Stimulated activated CD8-positive, alpha-beta memory T cell treated with anti-CD3 and anti-CD28 coated beads, Interleukin-7, amount 100 ng/mL, for 24 hours (primary cell): ENCODE results near the gene SGCD.

Experiments
- DNase-seq: peaks from one replicate; pipeline ENCODE4 v3.0.0-alpha.2; 2020; ENCODE audit warnings: low read depth

Gene SGCD

DNA sequence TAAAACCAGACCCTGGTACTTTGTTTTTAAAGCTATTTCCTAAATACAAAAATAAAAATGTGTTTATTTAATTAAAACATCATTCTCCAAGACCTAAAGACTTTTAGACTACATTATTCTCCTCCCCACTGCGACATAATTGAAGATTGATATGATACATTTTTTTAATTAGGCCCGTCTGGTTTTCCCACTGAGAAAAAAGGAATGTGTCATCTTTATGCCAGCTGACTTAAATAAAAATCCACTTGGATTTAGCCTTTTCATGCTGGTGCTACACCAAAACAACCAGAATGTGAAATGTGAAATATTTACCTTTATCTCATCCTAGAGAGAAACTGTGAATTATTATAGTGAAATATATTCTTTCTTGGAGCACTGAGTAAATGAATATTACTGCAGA is 367.6 kb downstream of the SGCD start:
- no peak for DNase-seq

DNA sequence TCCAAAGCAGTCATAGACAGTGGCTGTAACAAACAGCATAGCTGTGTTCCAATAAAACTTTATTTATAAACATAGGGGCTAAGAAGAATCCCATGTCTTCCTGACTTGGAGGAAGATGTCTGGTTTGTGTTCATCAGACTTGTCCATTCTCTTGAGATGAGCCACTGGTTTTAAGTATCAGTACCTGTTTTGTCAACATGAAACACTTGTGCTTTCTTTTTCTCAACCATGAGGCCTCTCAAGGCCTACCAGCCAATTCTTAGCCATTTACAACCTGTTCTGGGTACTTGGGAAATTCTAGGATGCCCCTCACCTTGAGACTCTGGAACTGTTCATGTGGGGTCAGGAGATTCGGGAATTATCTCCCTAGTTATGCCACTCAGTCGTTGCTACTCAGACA is 368.8 kb downstream of the SGCD start:
- DNase-seq: no peak

DNA sequence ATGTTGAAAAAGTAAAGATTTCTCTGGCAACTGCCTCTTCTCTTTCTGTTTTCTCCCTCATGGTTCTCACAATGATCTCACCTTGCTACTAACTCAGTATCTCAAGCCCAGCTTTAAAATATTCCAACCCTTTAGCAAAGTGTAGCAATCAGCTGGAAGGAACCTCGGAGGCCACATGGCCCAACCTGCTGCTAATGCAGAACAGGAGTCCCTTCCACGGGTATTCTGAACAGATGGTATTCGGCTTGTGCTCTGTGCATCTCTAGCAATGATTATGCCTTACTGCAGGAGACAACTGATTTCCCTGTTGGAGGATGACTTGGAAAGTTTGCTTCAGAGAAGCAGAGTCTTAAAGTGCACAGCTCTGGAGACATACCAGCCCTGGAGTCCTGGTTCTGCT is 371.4 kb downstream of the SGCD start:
- no peak for DNase-seq

DNA sequence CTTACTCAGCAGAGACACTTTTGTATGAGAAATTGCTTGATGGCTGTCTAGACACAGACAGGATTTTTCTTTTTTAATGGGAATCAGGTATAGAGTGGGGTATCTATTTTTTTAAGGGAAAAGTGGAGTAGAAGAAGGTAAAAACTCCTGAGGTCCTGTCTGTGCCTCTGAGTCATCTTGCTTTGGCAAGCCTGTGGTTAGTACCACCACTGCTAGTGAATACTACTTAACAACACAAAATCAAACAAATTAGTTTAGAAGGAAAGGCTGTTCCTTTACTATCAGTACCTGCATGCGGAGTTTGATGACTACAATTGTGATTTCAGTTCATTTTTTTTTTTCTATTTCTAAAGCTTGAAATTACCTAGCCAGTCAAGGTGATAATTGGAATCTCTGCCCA is 372.2 kb downstream of the SGCD start:
- no peak for DNase-seq

DNA sequence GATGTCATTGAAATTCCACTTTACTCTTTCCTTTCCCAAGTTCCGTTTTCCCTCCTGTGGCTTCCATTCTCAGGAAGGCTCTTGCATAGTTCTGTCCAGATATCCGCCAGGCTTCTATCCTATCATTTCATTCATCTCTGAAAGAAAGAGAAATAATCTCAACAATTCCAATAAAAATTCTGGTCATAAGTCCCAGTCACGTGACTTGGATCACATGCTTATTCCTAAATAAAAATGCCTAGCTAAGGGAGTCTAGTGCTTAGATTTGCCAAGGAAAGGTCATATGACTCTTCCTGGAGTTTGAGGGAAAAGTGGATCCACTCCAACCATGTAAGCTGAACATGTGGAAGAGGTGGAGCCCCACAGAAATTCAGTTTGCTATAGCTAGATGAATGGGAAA is 377.2 kb downstream of the SGCD start:
- no peak for DNase-seq

DNA sequence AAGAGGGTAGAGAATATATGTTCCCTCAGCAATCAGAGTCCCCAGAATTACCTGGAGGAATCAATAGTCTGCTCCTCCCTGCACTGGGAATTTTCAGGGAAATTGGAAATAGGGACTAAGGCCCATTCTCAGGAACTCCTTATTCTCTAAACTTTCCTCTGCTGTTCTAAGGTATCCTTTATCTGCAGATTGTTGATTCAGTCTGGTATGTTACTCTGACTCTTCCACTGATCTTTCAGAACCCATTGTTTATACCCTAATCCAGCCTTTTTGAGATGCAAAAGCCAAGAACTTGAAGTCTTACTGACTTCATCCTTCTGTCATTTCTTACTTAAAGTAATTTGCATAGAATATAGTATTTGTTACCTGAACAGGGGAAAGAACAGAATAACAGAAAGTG is 379.7 kb downstream of the SGCD start:
- DNase-seq: no peak

DNA sequence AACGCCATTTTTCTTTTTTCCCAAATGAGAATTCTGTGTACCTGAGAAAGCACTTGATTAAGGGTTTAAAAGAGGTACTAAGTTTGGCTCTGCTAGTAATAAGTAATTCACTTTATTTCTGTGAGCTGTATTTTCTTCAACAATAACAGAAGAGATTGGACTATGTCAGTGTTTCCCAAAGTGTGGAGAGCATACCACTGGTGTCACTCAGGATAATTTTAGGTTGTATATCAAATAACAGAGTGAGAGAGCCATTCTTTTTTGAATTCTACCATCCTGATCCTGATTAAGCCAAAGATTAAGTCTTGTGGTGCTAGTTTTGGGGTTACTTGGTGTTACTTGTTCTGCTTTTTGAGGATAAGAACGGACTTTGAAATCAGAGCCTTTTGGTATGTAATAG is 380.8 kb downstream of the SGCD start:
- no peak for DNase-seq

DNA sequence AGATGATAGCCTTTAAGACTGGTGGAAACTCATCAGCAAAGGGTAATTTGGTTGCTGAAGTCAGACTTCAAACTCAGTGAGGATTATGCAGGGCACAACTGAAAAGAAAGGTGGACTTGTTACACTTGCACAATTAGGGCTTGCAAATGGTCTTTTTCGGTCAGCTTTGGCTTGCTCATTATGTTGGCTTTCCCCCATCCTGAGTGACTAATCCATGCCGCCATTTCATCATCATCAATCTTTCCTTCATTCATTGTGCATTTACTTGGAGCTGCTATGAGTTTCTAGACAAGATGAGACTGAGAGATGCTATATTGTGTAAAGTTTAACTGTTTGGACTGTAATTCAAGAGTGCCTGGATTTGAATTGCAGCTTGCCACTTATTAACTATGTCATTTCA is 388.3 kb downstream of the SGCD start:
- no peak for DNase-seq

DNA sequence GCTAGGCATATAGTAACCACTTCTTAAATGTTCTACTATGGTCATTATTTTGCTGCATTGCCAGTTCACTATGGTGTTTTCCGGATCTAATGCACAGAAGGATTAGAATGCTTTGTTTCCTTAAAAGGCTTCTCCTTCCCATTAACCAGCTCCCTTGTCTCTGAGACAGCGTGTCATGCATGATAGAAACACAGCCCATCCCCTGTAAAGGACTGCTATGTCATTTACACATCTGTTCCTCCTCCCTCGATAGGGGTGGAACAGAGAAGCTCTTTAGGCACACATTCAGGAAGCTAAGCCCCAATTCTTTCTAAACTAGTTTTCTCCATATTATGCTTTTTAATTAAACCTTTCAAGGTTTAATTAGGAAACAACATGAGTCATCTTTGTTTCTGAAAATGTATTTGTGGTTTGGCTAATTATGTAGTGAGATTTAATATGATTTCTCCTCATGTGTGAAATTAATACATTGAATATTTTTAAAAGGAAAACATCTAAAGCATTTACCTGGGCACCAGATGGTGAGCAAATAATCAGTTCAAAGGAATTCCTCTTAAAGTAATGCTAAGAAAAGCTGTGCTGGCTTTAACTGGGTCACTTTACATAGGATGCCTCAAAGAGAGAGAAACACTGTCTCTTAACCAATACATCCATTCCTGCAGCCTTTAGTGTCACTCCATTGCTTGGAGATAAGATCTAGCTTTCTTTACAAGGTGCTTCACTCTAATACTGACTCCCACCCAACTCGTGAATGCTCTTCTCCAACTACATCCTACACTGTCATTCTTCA is 389.8 kb downstream of the SGCD start:
- DNase-seq: no peak

DNA sequence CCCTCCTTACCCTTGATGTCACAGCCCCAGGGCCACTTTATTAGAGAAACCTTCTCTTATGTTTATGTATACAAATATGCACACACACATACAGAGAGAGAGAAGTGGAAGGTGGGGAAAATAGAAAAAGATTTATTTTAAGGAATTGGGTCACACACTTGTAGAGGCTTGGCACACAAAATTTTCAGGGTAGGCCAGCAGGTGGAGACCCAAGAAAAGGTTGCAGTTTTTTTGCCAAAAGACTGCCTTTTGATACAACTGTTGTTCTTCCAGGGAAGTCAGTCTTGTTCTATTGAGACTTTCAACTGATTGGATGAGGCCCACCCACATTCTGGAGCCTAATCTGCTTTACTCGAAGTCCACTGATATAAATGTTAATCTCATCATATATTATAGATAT is 392.0 kb downstream of the SGCD start:
- DNase-seq: no peak

DNA sequence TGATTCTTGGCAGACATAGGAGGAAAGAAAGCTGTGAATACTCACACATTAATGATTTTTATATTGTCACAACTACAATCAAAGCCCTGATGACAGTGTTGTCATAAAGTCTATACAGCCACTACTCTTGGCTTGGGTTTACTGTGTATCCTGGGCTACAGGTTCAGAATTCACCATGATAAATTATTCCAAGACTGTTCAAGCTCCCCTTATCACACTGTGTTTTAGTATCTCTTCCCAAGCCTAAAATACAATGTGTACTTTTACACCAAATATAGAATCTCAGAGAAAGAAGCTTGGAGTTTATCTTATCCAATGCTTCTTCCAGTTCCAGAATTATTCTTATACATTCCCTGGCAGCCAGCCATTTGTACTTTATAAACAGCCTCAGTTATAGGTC is 395.4 kb downstream of the SGCD start:
- DNase-seq: no peak

DNA sequence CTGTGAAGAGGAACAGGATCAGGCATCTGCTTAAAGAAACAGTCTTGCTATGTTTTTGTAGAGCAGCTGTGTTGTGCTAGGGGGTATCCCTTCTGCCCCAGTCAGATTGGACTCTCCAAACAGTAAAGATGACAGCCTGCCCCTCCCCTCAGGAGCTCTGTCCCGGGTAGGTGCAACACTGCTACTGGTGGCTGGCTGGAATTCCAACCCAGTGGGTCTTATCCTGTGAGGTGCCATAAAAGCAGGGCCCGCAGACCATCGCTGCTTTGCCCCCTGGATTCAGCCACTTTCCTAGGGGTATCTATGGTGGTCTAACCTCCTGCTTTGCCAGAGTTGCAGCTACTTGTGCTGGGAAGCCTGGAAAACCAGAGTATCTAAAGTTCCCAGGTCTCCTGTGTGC is 408.5 kb downstream of the SGCD start:
- DNase-seq: no peak

DNA sequence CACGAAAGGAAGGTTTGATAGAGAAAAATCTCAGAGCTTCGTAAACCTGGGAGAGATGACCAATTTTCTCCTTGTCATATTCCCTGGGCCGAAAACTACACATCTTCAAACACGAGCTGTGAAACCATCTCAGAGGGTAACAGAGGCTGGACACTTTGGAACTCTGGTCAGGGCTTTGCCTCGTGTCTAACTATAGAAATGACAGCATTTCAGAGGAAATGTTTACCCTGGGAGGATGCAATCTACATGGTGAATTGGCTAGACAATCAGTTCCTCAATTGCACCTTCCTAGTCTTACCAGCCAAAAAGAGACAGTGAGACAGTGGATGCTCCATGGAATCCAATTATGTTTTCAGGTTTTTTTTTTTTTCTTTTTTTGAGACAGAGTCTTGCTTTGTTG is 414.6 kb downstream of the SGCD start:
- no peak for DNase-seq

DNA sequence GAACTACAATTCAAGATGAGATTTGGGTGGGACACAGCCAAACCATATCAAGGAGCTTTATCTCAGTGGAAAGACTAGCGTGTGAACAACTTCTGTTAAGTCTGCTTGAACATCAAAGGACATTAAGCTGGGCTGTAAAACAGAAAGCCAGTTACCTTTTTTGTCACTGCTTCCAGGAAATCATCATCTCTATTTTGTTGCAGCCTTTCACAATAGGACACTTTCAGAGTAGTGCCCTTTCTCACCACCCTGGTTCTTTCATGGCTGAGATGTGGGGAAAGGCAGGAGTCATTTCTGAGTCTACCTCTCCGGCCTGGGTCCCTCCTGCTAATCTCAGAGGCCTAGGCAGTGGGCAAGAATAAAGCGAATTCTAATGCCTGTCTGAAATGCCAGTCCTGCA is 426.9 kb downstream of the SGCD start:
- DNase-seq: no peak

DNA sequence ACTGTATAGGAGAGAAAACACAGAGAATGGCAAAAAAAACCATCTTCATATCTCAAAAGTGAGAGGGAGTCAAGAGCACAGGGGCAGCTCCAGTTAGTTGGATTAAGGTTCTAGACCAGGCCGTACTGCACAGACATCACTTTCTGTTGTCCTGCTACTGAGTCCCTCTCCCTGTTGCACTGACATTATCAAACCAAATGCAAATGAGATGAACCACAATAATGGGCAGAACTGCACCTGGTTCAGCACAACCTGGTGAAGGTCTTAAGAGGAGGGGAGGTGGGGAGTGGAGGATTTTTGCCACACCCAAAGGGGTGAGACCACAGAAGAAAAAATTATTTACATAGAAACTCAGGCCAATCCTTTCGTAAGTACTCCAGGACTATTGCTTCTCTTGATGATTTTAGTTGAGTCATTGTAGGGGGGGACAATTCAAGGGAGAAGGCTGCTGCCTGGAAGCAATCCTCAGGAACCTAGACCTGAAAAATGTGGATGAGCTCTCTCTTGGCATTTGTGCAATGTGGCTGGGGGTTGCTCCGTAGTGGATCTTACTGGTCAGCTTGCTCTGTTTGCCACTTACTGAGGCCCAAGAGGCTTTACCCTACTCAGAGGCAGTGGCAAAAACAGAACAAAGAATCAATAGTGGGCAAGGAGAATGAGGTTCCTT is 428.6 kb downstream of the SGCD start:
- DNase-seq: no peak

DNA sequence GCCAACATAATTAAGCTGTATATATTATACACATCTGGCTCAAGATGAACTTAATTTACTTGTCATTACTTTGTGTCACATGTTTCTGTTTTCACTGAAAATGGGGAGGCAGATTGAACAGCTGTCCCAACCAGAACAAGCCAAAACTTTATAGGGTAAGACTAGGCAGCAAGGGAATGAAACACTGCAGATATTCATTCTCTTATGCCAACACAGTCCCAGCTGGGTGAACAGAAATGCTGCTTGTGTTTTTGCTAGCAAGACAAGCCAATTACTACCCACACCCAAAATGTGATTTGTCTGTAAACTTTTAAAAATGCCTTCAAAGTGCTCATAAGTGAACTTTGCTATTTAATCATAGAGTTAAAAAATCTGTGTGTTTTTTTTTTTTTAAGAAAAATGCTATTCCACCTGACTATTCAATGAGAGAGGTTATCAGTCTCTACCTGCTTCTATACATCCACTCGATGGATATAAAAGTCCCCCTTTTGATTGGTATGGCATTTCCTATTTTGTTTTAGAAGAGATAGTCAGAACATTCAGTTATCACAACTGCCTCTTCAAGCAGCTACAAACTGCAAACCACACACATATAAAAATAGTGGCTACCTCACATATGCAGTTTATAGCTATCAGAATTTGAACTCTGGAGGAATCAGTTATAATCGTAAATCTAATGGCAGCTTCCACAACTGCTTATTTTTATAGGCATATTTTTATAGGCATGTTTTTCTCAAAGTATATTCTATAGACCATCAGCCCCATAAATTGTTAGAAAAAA is 431.2 kb downstream of the SGCD start:
- no peak for DNase-seq

DNA sequence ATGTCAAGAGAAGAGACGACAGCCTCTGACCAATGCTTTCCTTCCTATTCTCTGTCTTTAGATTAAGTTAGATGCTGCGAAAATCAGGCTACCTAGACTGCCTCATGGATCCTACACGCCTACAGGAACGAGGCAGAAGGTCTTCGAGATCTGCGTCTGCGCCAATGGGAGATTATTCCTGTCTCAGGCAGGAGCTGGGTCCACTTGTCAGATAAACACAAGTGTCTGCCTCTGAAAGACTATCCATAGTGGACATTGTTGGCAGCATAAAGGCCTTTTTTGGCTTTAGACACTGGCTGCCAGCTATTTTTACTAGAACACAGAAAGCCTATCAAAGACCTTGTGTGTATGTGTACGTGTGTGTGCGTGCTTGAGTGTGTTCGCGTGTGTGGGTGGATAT is 432.2 kb downstream of the SGCD start:
- no peak for DNase-seq

DNA sequence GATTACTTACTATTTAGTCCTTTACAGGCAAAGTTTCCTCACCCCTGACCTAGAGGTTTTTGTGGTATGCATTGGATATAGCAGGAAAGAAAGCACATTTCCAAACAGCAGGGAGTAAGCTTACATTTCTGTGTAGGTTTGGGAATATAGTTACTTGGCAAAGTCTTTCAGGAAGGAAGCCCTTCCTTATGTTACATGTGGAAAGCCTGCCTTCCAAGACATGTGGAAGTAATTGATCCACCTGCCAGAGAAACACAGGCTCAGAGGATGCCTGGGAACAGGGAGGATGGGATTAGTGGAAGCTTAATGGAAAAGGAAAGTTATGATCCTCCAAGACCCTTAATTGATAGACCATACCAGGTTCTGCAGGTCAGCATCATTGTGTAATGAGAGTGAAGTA is 435.8 kb downstream of the SGCD start:
- no peak for DNase-seq

DNA sequence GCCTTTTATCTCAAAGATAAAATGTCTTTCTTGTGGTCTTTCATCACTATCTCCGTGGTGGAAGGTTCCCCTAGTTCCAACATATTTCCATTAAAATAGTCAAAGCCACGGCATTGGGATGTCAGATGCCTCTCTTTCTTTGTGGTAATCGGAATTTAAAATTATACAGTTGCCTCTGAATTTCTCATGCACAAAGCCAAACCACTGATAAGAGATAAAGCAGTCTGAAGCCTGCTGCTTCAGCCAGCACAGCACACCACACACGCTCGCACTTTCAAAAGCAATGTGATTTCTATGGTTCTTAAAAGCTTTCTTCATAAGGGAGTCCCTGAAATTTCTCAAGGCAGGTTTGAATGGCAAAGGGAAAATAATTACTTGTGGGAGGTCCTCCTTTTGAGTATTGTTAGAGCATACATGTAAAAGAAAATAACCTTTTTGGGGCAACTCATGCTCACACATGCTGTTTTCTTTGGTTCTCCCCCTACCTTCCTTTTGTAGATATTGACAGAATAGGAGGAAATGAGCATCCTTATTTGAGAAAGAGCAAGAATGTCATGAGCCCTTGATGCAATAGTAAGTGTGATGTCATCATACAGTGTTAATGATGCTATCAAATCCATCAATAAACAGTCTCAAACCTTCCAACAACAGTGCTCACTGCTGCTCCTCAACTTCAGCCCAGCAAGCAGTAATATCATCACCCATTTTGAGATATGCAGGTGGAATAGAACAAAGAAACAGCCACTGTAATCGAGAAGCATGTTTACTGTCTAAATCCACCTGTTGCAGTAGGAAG is 437.4 kb downstream of the SGCD start:
- DNase-seq: no peak

DNA sequence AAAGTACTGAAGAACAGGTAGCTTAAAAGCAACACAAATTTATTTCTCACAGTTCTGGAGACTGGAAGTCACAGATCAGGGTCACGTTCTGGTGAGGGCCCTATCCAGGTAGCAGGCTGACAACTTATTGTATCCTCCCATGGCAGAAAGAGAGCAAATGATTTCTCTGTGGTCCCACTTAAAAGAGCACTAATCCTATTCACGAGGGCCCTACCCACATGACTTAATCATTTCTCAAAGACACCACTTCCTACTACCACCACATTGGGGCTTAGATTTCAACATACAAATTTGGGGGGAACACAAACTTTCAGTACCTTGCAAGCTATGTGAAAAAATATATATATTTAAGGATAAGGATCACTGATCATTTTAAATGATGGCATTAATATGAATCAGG is 447.3 kb downstream of the SGCD start:
- DNase-seq: no peak

DNA sequence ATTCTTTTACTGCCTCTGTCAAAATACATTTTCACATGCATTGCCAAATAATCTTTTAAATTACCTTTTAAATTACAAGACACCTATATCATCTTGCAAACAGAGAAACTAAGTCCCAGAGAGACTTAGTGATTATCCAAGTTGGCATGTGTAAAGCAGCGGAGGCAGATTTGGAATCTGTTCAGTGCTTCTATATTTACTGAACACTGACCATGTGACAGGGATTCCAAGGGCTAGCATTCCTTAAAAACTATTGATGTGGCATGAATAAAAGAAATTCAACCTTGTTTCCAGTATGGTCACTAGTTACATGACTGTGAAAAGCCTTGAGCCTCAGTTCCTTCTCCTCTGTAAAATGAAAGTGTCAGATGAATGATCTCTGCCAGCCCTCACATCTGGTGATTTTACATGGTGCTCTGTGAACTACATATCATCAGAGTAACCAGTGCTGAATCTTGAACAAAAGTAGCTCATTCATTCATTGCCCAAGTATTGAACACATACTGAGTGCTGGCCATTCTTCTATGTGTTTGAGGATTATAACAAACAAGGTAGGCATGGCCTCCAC is 451.3 kb downstream of the SGCD start:
- no peak for DNase-seq

DNA sequence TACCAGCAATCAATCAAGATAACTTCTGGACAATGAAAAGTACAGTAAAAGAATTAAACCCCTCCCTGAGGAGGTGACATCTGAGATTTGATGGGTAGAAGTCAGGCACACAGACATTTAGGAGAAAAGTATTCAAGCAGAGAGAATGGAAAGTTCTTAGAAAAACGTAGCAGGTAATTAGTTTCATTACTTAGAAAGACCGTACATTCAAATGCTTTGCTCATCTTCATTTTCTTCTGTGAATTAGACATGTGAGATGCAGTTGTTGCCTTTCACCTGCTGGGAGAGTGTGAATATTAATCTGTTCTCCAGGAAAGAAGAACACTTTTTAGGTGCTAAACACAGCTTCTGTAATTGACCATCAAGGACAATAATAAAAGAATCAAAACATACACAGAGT is 451.8 kb downstream of the SGCD start:
- no peak for DNase-seq
